AG04450 (cell line): ENCODE data around the gene KLHL30. TPM values are rescaled to one million over a fixed set of nuclear protein-coding genes. Genes with fewer than 3 reads are reported as not detected.

Experiments
- CTCF ChIA-PET: fragments of 300-600, 350-600 bp; formaldehyde crosslinking; extraction: SDS; loops from one replicate; lab custom pipeline; 2022; ENCODE audit warnings: antibody characterized with exemption, inconsistent platforms; lab: Charles Lee
- POLR2A ChIA-PET: fragments of 350-600 bp; formaldehyde crosslinking; extraction: SDS; loops from one replicate; lab custom pipeline; 2021; ENCODE audit warnings: antibody characterized with exemption, inconsistent platforms; lab: Yijun Ruan, JAX
- DNase-seq: peaks from one replicate; pipeline ENCODE4 v3.0.0-alpha.2; 2011; ENCODE audit warnings: low read depth, low spot score
- H3K27ac ChIP-seq: one replicate; pipeline ENCODE4 v1.5.1; 2012; ENCODE audit warnings: low read depth, low read length, control low read depth
- H3K27me3 ChIP-seq: one replicate; pipeline ENCODE4 v1.6.0; 2012; ENCODE audit warnings: low read length; ENCODE audit not compliant: control insufficient read depth, insufficient read depth
- H3K4me3 ChIP-seq: 2 replicates; pipeline ENCODE4 v1.5.1; 2011; ENCODE audit warnings: mild to moderate bottlenecking, low read depth, low read length, control low read depth
- H3K9me3 ChIP-seq: 2 replicates; pipeline ENCODE4 v1.5.1; 2012; ENCODE audit warnings: low read length; ENCODE audit not compliant: control insufficient read depth, insufficient read depth
- polyA plus RNA-seq: library from polyadenylated mRNA; depleted of rRNA; stranded (reverse); fragments of >200 nt; gene quantifications from 2 replicates; pipeline ENCODE4 v1.2.3, GENCODE V29; 2011
- TF ChIP-seq, protein P1 (sequence below): IDR thresholded peaks from 2 replicates; pipeline ENCODE4 v1.5.1; 2011; ENCODE audit warnings: low read depth, low read length, control low read depth, inconsistent platforms

Gene KLHL30
- polyA plus RNA-seq, 1 experiment: not detected

GRCh38 chr2:238106339-238106697, 32.1 kb upstream of the KLHL30 start:
- no peak overlapping the region for H3K27ac ChIP-seq
- TF ChIP-seq, protein P1, sequence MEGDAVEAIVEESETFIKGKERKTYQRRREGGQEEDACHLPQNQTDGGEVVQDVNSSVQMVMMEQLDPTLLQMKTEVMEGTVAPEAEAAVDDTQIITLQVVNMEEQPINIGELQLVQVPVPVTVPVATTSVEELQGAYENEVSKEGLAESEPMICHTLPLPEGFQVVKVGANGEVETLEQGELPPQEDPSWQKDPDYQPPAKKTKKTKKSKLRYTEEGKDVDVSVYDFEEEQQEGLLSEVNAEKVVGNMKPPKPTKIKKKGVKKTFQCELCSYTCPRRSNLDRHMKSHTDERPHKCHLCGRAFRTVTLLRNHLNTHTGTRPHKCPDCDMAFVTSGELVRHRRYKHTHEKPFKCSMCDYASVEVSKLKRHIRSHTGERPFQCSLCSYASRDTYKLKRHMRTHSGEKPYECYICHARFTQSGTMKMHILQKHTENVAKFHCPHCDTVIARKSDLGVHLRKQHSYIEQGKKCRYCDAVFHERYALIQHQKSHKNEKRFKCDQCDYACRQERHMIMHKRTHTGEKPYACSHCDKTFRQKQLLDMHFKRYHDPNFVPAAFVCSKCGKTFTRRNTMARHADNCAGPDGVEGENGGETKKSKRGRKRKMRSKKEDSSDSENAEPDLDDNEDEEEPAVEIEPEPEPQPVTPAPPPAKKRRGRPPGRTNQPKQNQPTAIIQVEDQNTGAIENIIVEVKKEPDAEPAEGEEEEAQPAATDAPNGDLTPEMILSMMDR: no peak; the same call in 1 of the 2 replicates
- no peak overlapping the region for H3K4me3 ChIP-seq
- no peak for DNase-seq
- no peaks in the 10 kb centered on the region; the same call in 1 of the 2 replicates for H3K9me3 ChIP-seq
- peaks cover 4% of the 10 kb centered on the region for H3K27me3 ChIP-seq
- ChIA-PET POLR2A (no interaction called here), CTCF (interaction anchor here (1.1 kb wide), 1 partner anchor 157 kb away, joined by 3 read pairs; no protein-coding TSS in a partner anchor)

DNA sequence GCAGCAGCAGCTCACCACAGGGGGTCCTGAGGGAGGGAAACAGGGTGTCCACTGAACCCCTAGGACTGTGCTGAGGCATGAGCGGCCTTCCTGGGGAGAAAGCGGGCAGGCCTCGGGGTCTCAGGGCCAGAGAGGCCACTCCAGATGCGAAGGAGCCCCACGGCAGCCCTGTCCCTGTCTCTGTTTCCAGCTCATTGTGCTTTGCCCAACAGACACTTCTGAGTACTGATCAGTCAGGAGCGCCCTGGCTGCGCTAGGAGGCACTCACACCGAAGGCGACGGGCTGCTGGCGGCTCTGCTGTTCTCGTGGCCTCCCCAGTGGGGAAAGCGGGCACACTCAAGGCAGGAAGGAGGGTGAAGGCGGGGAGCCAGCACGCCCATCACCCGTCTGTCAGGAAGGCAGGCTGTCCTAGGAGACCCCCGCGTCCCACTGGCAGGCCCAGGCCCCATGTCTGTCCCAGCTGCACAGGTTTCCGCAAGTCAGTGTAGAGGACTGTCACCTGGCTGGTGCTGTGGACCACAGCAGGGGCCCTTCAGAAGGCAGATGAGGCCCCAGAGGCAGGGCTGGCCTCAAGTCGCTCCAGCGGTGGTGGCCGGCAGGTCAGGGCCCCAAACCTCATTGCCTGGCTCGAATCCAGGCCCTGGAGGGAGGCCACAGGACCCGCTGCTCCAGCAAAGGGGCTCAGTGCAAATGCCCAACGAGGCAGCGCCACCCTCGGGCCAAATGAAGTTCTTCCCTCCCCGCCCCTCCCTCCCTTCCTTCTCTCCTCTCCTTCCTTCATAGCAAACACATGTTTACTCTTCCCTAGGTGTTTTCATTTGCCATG, 31.6 kb upstream of the KLHL30 start:
- no peak for DNase-seq
- POLR2A ChIA-PET: no interaction called here
- Histone ChIP-seq H3K27me3 (peaks cover 4% of the 10 kb centered on the region), H3K4me3 (no peak overlapping the region), H3K27ac (no peak overlapping the region), H3K9me3 (no peaks in the 10 kb centered on the region; the same call in 1 of the 2 replicates)
- TF ChIP-seq, protein P1: peak; percentile 38
- CTCF ChIA-PET: interaction anchor here (1.1 kb wide), 1 partner anchor 156 kb away, joined by 3 read pairs; no protein-coding TSS in a partner anchor

GRCh38 chr2:238107525-238108422, 30.7 kb upstream of the KLHL30 start:
- TF ChIP-seq, protein P1: no peak
- Histone ChIP-seq H3K9me3 (no peaks in the 10 kb centered on the region; the same call in 1 of the 2 replicates), H3K4me3 (no peak overlapping the region), H3K27ac (no peak overlapping the region), H3K27me3 (peaks cover 4% of the 10 kb centered on the region)
- no peak for DNase-seq
- ChIA-PET CTCF (no interaction called here), POLR2A (no interaction called here)

DNA sequence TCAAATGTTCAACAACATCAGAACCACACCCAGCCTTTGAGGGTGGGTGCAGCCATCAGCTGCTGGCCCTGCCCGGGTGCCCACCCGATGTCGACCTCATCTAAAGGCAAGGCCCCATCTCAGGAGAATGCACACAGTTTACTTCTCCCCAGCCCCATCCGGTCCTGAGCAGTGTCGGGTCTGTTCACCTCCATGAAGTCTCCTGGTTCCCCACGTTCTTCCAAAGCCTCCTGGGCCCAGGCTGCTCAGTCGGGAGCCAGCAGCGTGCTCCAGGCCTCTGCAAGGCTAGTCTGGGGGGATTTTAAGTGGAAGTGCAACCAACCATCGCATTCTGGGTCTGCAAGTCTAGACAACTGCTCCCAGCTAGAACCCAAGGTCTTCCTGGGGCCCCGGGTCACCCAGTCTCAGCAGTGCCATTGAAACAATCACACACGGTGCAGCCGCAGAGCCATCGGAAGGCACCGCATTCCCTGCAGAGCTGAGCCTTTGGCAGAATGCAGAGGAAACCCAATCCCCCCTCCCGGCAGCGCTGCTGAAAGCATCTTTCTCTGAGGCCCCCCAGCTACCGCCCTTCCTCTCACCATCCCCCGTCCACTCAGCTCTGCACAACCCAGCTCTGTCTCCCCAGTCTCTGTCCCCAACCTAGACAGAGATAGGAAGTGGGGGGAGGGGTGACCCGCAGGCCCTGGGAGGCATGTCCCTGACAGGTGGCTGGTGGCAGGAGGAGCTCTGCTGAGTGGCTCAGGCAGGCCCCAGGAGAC, 29.9 kb upstream of the KLHL30 start:
- ChIA-PET POLR2A (no interaction called here), CTCF (interaction anchor here (0.6 to 0.9 kb wide), 3 partner anchors 63 to 155 kb away, joined by 3 to 10 read pairs (median 3); no protein-coding TSS in a partner anchor)
- DNase-seq: no peak
- H3K27me3 ChIP-seq: peaks cover 4% of the 10 kb centered on the region
- H3K27ac ChIP-seq: no peak overlapping the region
- TF ChIP-seq, protein P1: no peak
- H3K4me3 ChIP-seq: no peak overlapping the region
- peaks cover 2% of the 10 kb centered on the region; the same call in 1 of the 2 replicates for H3K9me3 ChIP-seq
